ENCODE measurements around the gene PRKD1. TPM values are rescaled to one million over a fixed set of nuclear protein-coding genes. Genes with fewer than 3 reads are reported as not detected.
"Not testable (repeated sequence)": the region's sequence is repeated elsewhere in the genome, so short reads cannot be mapped to it uniquely, and the experiment has no call there.

Gene PRKD1
- total RNA-seq, 8 experiments from 2014 or later = 0.25 to 15.2 (median 3.1) TPM

GRCh38 chr14:29846339-29847055, 81.2 kb downstream of the PRKD1 start:
- Histone ChIP-seq H3K4me3 (no peak overlapping the region), H3K27ac (no peak overlapping the region), H3K4me1 (replicated peaks in 1 of 2) (no peaks in the 10 kb centered on the region)
- no peak for ATAC-seq (replicated peaks in 6 of 8)
- in situ Hi-C loops (cut with MboI; ENCODE audit: low pct_unique_long_range_greater_than_20kb in 2 of 9, low sequenced_read_pairs in 9 of 9, unreplicated experiment in 9 of 9) = no loop called here
- 0 to 100% (median 83%) methylated on average over 1 to 2 of the region's 2 CpGs; no CpG with 5 or more reads in 2 of the 10 experiments for WGBS, 10 experiments

DNA sequence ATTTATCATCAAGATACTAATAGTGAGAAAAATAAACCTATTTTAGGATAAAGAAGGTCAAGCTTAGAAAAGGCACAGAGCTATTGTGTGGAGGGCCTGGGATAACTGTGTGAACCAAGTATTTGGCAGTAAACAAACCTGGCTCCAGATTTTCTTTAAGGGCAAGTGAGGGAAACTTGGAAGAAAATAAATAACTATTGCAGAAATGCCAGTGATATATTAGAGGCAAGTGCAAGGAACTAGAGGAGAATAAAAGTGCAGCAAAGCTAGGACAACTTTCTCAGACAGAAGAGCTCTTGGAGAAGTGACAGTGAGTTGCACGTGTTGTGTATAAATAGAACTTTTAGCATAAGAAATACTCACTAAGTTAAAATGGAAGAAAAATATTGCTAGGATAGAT, 83.7 kb downstream of the PRKD1 start:
- in situ Hi-C loops (cut with MboI; ENCODE audit: low pct_unique_long_range_greater_than_20kb in 2 of 9, low sequenced_read_pairs in 9 of 9, unreplicated experiment in 9 of 9) = no loop called here
- H3K4me1 ChIP-seq (replicated peaks in 1 of 2) = no peaks in the 10 kb centered on the region
- H3K27ac ChIP-seq = no peak overlapping the region
- ATAC-seq (replicated peaks in 6 of 8) = no peak
- 9 to 100% (median 76%) methylated on average over 1 of the region's 1 CpG; no CpG with 5 or more reads in 2 of the 10 experiments for WGBS, 10 experiments
- H3K4me3 ChIP-seq = no peak overlapping the region

DNA sequence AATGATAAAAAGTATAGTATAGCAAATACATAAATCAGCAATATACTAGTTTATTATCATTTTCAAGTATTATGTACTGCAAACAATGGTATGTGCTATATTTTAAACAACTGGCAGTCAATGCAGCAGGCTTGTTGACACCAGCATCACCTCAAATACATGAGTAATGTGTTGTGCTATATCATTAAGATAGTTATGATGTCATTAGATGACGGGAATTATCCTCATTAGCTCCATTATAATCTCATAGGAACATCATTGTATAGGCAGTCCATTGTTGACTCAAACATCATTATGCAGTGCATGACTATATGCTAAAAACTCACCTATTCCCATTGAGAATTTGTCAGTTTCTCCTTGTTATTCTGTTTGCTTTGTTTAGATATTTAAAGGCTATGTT, 85.4 kb downstream of the PRKD1 start:
- in situ Hi-C loops (cut with MboI; ENCODE audit: low pct_unique_long_range_greater_than_20kb in 2 of 9, low sequenced_read_pairs in 9 of 9, unreplicated experiment in 9 of 9) = no loop called here
- ATAC-seq (replicated peaks in 6 of 8) = no peak
- Histone ChIP-seq H3K4me3 (no peak overlapping the region), H3K4me1 (replicated peaks in 1 of 2) (no peaks in the 10 kb centered on the region), H3K27ac (no peak overlapping the region)
- 33 to 100% (median 80%) methylated on average over 1 of the region's 1 CpG; no CpG with 5 or more reads in 4 of the 10 experiments for WGBS, 10 experiments

DNA sequence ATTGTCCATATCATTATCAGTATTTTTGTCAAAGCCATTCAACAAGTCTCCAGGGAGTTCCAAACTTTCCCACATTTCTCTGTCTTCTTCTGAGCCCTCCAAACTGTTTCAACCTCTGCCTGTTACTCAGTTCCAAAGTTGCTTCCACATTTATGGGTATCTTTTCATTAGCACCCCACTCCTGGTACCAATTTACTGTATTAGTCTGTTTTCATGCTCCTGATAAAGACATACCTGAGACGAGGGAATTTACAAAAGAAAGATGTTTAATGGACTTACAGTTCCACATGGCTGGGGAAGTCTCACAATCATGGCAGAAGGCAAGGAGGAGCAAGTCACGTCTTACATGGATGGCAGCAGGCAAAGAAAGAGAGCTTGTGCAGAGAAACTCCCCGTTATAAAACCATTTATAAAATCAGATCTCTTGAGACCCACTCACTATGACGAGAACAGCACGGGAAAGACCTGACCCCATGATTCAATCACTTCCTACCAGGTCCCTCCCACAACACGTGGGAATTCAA, 87.2 kb downstream of the PRKD1 start:
- in situ Hi-C loops (cut with MboI; ENCODE audit: low pct_unique_long_range_greater_than_20kb in 2 of 9, low sequenced_read_pairs in 9 of 9, unreplicated experiment in 9 of 9); ATAC-seq (replicated peaks in 6 of 8); H3K4me1 ChIP-seq (replicated peaks in 1 of 2); H3K27ac ChIP-seq; H3K4me3 ChIP-seq: not testable (repeated sequence)
- 25 to 100% (median 86%) methylated on average over 1 to 4 of the region's 6 CpGs; no CpG with 5 or more reads in 2 of the 10 experiments for WGBS, 10 experiments

DNA sequence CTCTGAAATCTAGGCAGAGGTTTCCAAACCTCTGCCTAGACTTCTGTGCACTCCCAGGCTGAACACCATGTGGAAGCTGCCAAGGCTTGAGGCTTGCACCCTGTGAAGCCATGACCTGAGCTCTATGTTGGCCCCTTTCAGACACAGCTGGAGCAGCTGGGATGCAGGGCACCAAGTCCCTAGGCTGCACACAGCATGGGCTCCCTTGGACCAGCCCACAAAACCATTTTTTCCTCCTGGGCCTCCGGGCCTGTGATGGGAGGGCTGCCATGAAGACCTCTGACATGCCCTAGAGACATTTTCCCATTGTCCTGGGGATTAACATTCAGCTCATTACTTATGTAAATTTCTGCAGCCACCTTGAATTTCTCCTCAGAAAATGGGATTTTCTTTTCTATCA, 88.0 kb downstream of the PRKD1 start:
- H3K27ac ChIP-seq; H3K4me3 ChIP-seq; in situ Hi-C loops (cut with MboI; ENCODE audit: low pct_unique_long_range_greater_than_20kb in 2 of 9, low sequenced_read_pairs in 9 of 9, unreplicated experiment in 9 of 9); H3K4me1 ChIP-seq (replicated peaks in 1 of 2); ATAC-seq (replicated peaks in 6 of 8): not testable (repeated sequence)
- WGBS, 10 experiments = 60% methylated on average over 1 of the region's 1 CpG; no CpG with 5 or more reads in 9 of the 10 experiments

- 52 to 100% (median 84%) methylated on average over 2 of the region's 2 CpGs for WGBS, 10 experiments
- no peak overlapping the region for H3K27ac ChIP-seq
- H3K4me1 ChIP-seq (replicated peaks in 1 of 2) = no peaks in the 10 kb centered on the region
- in situ Hi-C loops (cut with MboI; ENCODE audit: low pct_unique_long_range_greater_than_20kb in 2 of 9, low sequenced_read_pairs in 9 of 9, unreplicated experiment in 9 of 9) = no loop called here
- no peak overlapping the region for H3K4me3 ChIP-seq
- no peak for ATAC-seq (replicated peaks in 6 of 8)
Measured at GRCh38 chr14:29838752-29839151, 88.9 kb downstream of the PRKD1 start.

- ATAC-seq (replicated peaks in 6 of 8) = no peak
- 0 to 86% (median 47%) methylated on average over 1 to 2 of the region's 2 CpGs; no CpG with 5 or more reads in 2 of the 10 experiments for WGBS, 10 experiments
- in situ Hi-C loops (cut with MboI; ENCODE audit: low pct_unique_long_range_greater_than_20kb in 2 of 9, low sequenced_read_pairs in 9 of 9, unreplicated experiment in 9 of 9) = no loop called here
- H3K4me1 ChIP-seq (replicated peaks in 1 of 2) = no peaks in the 10 kb centered on the region
- H3K27ac ChIP-seq = no peak overlapping the region
- no peak overlapping the region for H3K4me3 ChIP-seq
Measured at GRCh38 chr14:29836395-29836794, 91.3 kb downstream of the PRKD1 start.

- in situ Hi-C loops (cut with MboI; ENCODE audit: low pct_unique_long_range_greater_than_20kb in 2 of 9, low sequenced_read_pairs in 9 of 9, unreplicated experiment in 9 of 9) = no loop called here
- 80 to 100% (median 94%) methylated on average over 2 to 3 of the region's 3 CpGs; no CpG with 5 or more reads in 1 of the 10 experiments for WGBS, 10 experiments
- H3K27ac ChIP-seq = no peak overlapping the region
- no peak overlapping the region for H3K4me3 ChIP-seq
- ATAC-seq (replicated peaks in 6 of 8) = no peak
- no peaks in the 10 kb centered on the region for H3K4me1 ChIP-seq (replicated peaks in 1 of 2)
Measured at GRCh38 chr14:29832042-29832441, 95.6 kb downstream of the PRKD1 start.

DNA sequence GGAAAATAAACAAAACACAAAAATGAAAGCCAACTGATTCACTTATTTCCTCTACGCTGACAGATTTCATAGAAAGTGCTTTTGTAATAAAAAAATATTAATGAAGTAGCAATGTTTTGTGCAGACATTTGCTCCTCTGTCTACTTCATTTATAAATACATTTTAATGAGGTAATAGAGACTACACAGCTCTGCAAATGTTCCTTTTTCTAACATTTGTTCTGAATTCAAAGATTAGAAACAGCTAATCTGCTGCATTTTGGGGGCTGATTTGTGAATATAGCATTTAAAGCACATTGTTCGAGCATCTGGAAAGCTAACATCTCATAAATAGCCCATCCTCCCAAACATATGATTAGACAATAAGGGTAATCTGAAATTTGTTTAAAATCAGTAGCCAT, 97.8 kb downstream of the PRKD1 start:
- in situ Hi-C loops (cut with MboI; ENCODE audit: low pct_unique_long_range_greater_than_20kb in 2 of 9, low sequenced_read_pairs in 9 of 9, unreplicated experiment in 9 of 9) = no loop called here
- Histone ChIP-seq H3K27ac (no peak overlapping the region), H3K4me1 (replicated peaks in 1 of 2) (no peaks in the 10 kb centered on the region), H3K4me3 (no peak overlapping the region)
- WGBS, 10 experiments = 21 to 100% (median 84%) methylated on average over 1 to 2 of the region's 2 CpGs; no CpG with 5 or more reads in 3 of the 10 experiments
- ATAC-seq (replicated peaks in 6 of 8) = no peak

GRCh38 chr14:29823816-29824215, 103.8 kb downstream of the PRKD1 start:
- in situ Hi-C loops (cut with MboI; ENCODE audit: low pct_unique_long_range_greater_than_20kb in 2 of 9, low sequenced_read_pairs in 9 of 9, unreplicated experiment in 9 of 9) = no loop called here
- Histone ChIP-seq H3K4me1 (replicated peaks in 1 of 2) (peaks cover 26 to 34% of the 10 kb centered on the region in 2 donors), H3K4me3 (no peak overlapping the region), H3K27ac (no peak overlapping the region)
- peak in 2 of 8 experiments; percentile 23 to 79 for ATAC-seq (replicated peaks in 6 of 8)
- WGBS, 10 experiments = 4 to 82% (median 48%) methylated on average over 2 to 5 of the region's 5 CpGs

- H3K4me3 ChIP-seq = no peak overlapping the region
- in situ Hi-C loops (cut with MboI; ENCODE audit: low pct_unique_long_range_greater_than_20kb in 2 of 9, low sequenced_read_pairs in 9 of 9, unreplicated experiment in 9 of 9) = no loop called here
- peak in 6 of 8 experiments; percentile 23 to 75 (median 45) for ATAC-seq (replicated peaks in 6 of 8)
- H3K27ac ChIP-seq = no peak overlapping the region
- peaks cover 26 to 34% of the 10 kb centered on the region in 2 donors for H3K4me1 ChIP-seq (replicated peaks in 1 of 2)
Measured at GRCh38 chr14:29822430-29822709, 105.3 kb downstream of the PRKD1 start.

- peak overlapping the region in 1 of 2 donors; percentile 30 for H3K27ac ChIP-seq
- in situ Hi-C loops (cut with MboI; ENCODE audit: low pct_unique_long_range_greater_than_20kb in 2 of 9, low sequenced_read_pairs in 9 of 9, unreplicated experiment in 9 of 9) = no loop called here
- H3K4me3 ChIP-seq = no peak overlapping the region
- peak in 6 of 8 experiments; percentile 26 to 89 (median 87) for ATAC-seq (replicated peaks in 6 of 8)
- 45 to 100% (median 58%) methylated on average over 1 to 5 of the region's 5 CpGs for WGBS, 10 experiments
- peaks cover 26 to 34% of the 10 kb centered on the region in 2 donors for H3K4me1 ChIP-seq (replicated peaks in 1 of 2)
Measured at GRCh38 chr14:29821661-29822429, 105.8 kb downstream of the PRKD1 start.

GRCh38 chr14:29821242-29821641, 106.4 kb downstream of the PRKD1 start:
- 29 to 75% (median 65%) methylated on average over 1 to 2 of the region's 2 CpGs; no CpG with 5 or more reads in 1 of the 10 experiments for WGBS, 10 experiments
- ATAC-seq (replicated peaks in 6 of 8) = peak in 5 of 8 experiments; percentile 60 to 85 (median 75)
- Histone ChIP-seq H3K4me3 (no peak overlapping the region), H3K4me1 (replicated peaks in 1 of 2) (peaks cover 26 to 34% of the 10 kb centered on the region in 2 donors), H3K27ac (peak overlapping the region in 1 of 2 donors; percentile 30)
- in situ Hi-C loops (cut with MboI; ENCODE audit: low pct_unique_long_range_greater_than_20kb in 2 of 9, low sequenced_read_pairs in 9 of 9, unreplicated experiment in 9 of 9) = no loop called here

All from motor neuron (in vitro differentiated cells).